H9 (cell line): ENCODE measurements around the gene VCAN. TPM values are rescaled to one million over a fixed set of nuclear protein-coding genes. Genes with fewer than 3 reads are reported as not detected.
A peak's percentile ranks its signal among the peaks of the same experiment; 100 is the strongest.

Experiments
- DNase-seq: peaks from one replicate; pipeline ENCODE4 v3.0.0-alpha.2; 2017
- H2AFZ ChIP-seq: one replicate; pipeline ENCODE4 v1.6.1; 2013; ENCODE audit warnings: mild to moderate bottlenecking, low read length, control low read depth, moderate library complexity
- H2AK5ac ChIP-seq: 2 replicates; pipeline ENCODE4 v1.6.1; 2013; ENCODE audit warnings: low read length, control low read depth, mixed read lengths; ENCODE audit not compliant: insufficient read length
- H2BK120ac ChIP-seq: one replicate; pipeline ENCODE4 v1.6.1; 2013; ENCODE audit warnings: low read depth, mild to moderate bottlenecking, low read length, control low read depth, inconsistent platforms; ENCODE audit not compliant: poor library complexity, severe bottlenecking
- H2BK12ac ChIP-seq: 2 replicates; pipeline ENCODE4 v1.6.1; 2013; ENCODE audit warnings: low read length, control low read depth, mixed read lengths, low read depth; ENCODE audit not compliant: insufficient read length
- H2BK15ac ChIP-seq: 2 replicates; pipeline ENCODE4 v1.6.1; 2013; ENCODE audit warnings: low read depth, low read length, control low read depth
- H2BK20ac ChIP-seq: one replicate; pipeline ENCODE4 v1.6.1; 2013; ENCODE audit warnings: low read depth, mild to moderate bottlenecking, low read length, control low read depth, inconsistent platforms; ENCODE audit not compliant: poor library complexity, severe bottlenecking
- H2BK5ac ChIP-seq: 2 replicates; pipeline ENCODE4 v1.6.1; 2013; ENCODE audit warnings: low read length, control low read depth, mixed read lengths; ENCODE audit not compliant: insufficient read length
- H3K14ac ChIP-seq: 2 replicates; pipeline ENCODE4 v1.6.1; 2013; ENCODE audit warnings: low read length, control low read depth; ENCODE audit not compliant: insufficient read depth
- H3K18ac ChIP-seq: 2 replicates; pipeline ENCODE4 v1.6.1; 2013; ENCODE audit warnings: low read depth, mild to moderate bottlenecking, mixed read lengths, low read length, control low read depth; ENCODE audit not compliant: insufficient read length
- H3K23ac ChIP-seq: 2 replicates; pipeline ENCODE4 v1.6.1; 2013; ENCODE audit warnings: low read length, control low read depth, mixed read lengths, low read depth; ENCODE audit not compliant: insufficient read length
- H3K23me2 ChIP-seq: 2 replicates; pipeline ENCODE4 v1.6.1; 2013; ENCODE audit warnings: low read depth, mild to moderate bottlenecking, mixed read lengths, low read length, control low read depth; ENCODE audit not compliant: insufficient read length, poor library complexity, severe bottlenecking
- H3K27ac ChIP-seq: 2 replicates; pipeline ENCODE4 v1.5.1; 2013; ENCODE audit warnings: low read length, control low read depth, mixed read lengths, low read depth; ENCODE audit not compliant: insufficient read length
- H3K27me3 ChIP-seq: 2 replicates; pipeline ENCODE4 v1.6.1; 2013; ENCODE audit warnings: low read length, control low read depth, inconsistent platforms; ENCODE audit not compliant: insufficient read depth
- H3K4ac ChIP-seq: 2 replicates; pipeline ENCODE4 v1.6.1; 2013; ENCODE audit warnings: low read depth, mild to moderate bottlenecking, control low read depth, inconsistent platforms, low read length, moderate library complexity
- H3K4me1 ChIP-seq: 2 replicates; pipeline ENCODE4 v1.6.1; 2013; ENCODE audit warnings: low read length, control low read depth, inconsistent platforms; ENCODE audit not compliant: insufficient read depth
- H3K4me2 ChIP-seq: 2 replicates; pipeline ENCODE4 v1.6.1; 2013; ENCODE audit warnings: low read length, control low read depth, mixed read lengths; ENCODE audit not compliant: insufficient read length, insufficient read depth
- H3K56ac ChIP-seq: 2 replicates; pipeline ENCODE4 v1.6.1; 2013; ENCODE audit warnings: low read depth, mild to moderate bottlenecking, mixed read lengths, low read length, control low read depth; ENCODE audit not compliant: insufficient read length
- H3K79me1 ChIP-seq: 2 replicates; pipeline ENCODE4 v1.6.1; 2013; ENCODE audit warnings: low read depth, mild to moderate bottlenecking, moderate library complexity, low read length, control low read depth, inconsistent platforms; ENCODE audit not compliant: insufficient read depth, poor library complexity, severe bottlenecking
- H3K79me2 ChIP-seq: 2 replicates; pipeline ENCODE4 v1.6.1; 2013; ENCODE audit warnings: low read length, control low read depth, inconsistent platforms; ENCODE audit not compliant: insufficient read depth
- H3K9ac ChIP-seq: 2 replicates; pipeline ENCODE4 v1.6.1; 2013; ENCODE audit warnings: low read length, control low read depth, mixed read lengths; ENCODE audit not compliant: insufficient read length; ENCODE audit errors: extremely low read depth
- H3K9me3 ChIP-seq: one replicate; pipeline ENCODE4 v1.6.1; 2013; ENCODE audit warnings: low read depth, low read length, inconsistent platforms; ENCODE audit not compliant: control insufficient read depth
- H3T11ph ChIP-seq: one replicate; pipeline ENCODE4 v1.6.1; 2013; ENCODE audit warnings: mild to moderate bottlenecking, low read length, control low read depth, inconsistent platforms
- H4K20me1 ChIP-seq: one replicate; pipeline ENCODE4 v1.6.1; 2013; ENCODE audit not compliant: control insufficient read depth, insufficient read length, insufficient read depth
- H4K5ac ChIP-seq: 2 replicates; pipeline ENCODE4 v1.6.1; 2013; ENCODE audit warnings: low read depth, mild to moderate bottlenecking, mixed read lengths, low read length, control low read depth; ENCODE audit not compliant: insufficient read length
- H4K8ac ChIP-seq: replicated peaks from 2 replicates; pipeline ENCODE4 v1.6.1; 2013; ENCODE audit warnings: low read length, control low read depth, mixed read lengths, low read depth; ENCODE audit not compliant: insufficient read length
- H4K91ac ChIP-seq: 2 replicates; pipeline ENCODE4 v1.6.1; 2013; ENCODE audit warnings: low read depth, mild to moderate bottlenecking, moderate library complexity, mixed read lengths, low read length, control low read depth; ENCODE audit not compliant: insufficient read length
- H3K27ac Mint-ChIP-seq, 3 experiments: 2 replicates in 2 of 3; 3 replicates in 1 of 3; pipeline ENCODE4 v1.8.0; 2020 to 2021; ENCODE audit warnings: mixed read lengths in 3 of 3, mild to moderate bottlenecking in 1 of 3, moderate library complexity in 1 of 3
- H3K27me3 Mint-ChIP-seq: 2 replicates; pipeline ENCODE4 v1.8.0; 2021; ENCODE audit warnings: low read depth, mild to moderate bottlenecking, moderate library complexity, mixed read lengths
- H3K36me3 Mint-ChIP-seq, 3 experiments: 2 replicates in 2 of 3; 3 replicates in 1 of 3; pipeline ENCODE4 v1.8.0; 2020 to 2021; ENCODE audit warnings: low read depth in 3 of 3, mixed read lengths in 3 of 3; ENCODE audit not compliant: insufficient read depth in 1 of 3
- H3K4me1 Mint-ChIP-seq, 2 experiments: 2 replicates each; pipeline ENCODE4 v1.8.0; 2020; ENCODE audit warnings: mixed read lengths in 2 of 2
- H3K4me3 Mint-ChIP-seq, 2 experiments: 2 replicates in 1 of 2; 3 replicates in 1 of 2; pipeline ENCODE4 v1.8.0; 2020 to 2021; ENCODE audit warnings: mild to moderate bottlenecking in 2 of 2, mixed read lengths in 2 of 2, moderate library complexity in 1 of 2
- H3K9me3 Mint-ChIP-seq, 2 experiments: 2 replicates in 1 of 2; 3 replicates in 1 of 2; pipeline ENCODE4 v1.8.0; 2020; ENCODE audit warnings: mild to moderate bottlenecking in 2 of 2, mixed read lengths in 2 of 2, moderate library complexity in 1 of 2
- WGBS: extraction: QIAGEN DNeasy Blood & Tissue Kit; methylation state at CpG from one replicate; pipeline ENCODE4 v1.1.7; 2013; ENCODE audit warnings: missing lambda C conversion rate, low lambda C conversion rate, mixed read lengths; ENCODE audit not compliant: insufficient read length; ENCODE audit errors: extremely low coverage; 5-methylcytosine and 5-hydroxymethylcytosine counted together
- total RNA-seq: library from RNA; stranded (reverse); gene quantifications from 2 replicates; pipeline ENCODE4 v1.2.1, GENCODE V29; 2021
- TF ChIP-seq, protein P1 (sequence below): fragments of 200-600 bp; sonication (generic); conservative IDR thresholded peaks from 3 replicates; pipeline ENCODE4 v1.8.0; 2021; ENCODE audit warnings: antibody characterized with exemption, mild to moderate bottlenecking

VCAN gene
- total RNA-seq, 1 experiment from 2014 or later: 278 TPM

DNA sequence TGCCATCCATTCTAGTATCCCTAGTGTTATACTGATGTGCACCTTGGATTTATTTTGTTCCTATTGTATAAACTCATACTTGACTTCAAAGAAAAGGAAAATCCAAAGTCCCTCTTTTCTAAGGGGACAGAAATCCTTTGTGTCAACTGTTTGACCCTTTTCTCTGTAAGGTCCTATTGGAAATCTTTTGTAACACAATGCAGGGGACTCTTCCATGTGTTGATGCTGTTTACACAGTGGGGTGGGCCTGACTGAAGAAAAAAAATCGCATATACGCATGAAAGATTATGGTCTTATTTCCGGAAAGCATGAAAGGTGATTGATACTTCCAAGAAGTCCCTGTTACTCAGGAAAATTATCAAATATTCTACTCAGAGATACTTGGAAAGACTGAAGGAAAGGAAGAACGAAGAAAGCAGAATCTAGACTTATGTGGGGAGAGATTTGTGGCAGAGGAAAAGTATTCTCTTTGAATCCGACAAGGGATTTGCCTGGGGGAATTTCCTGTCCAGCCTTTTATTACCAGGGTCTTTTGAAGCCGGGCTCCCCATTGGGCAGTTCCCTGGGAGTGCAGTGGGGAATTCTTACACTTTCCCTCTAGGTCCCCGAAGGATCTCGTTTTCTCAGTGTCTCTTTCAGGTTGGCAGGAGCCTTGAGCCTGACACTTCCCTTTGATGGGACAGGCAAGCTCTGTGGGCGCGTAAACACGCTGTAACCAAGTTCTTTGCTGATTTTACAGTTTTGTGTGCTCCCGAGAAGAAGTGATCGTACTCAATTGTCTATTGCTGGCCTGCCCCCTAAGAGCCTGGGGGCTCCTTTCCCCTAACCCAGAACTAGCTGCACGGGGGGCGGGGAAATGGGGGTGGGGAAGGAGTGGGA, 779 bp upstream of the VCAN start:
- no peak overlapping the region for H2BK120ac ChIP-seq
- Mint-ChIP-seq H3K4me1 (peaks cover 57 to 71% of the 10 kb centered on the region in 2 experiments), H3K4me3 (peak overlapping the region; percentile 92 to 93), H3K27ac (peak overlapping the region; percentile 40 to 99 (median 90); a peak in 6 of 7 replicates), H3K27me3 (no peaks in the 10 kb centered on the region), H3K9me3 (no peaks in the 10 kb centered on the region; a peak in 2 of 5 replicates), H3K36me3 (peaks cover 0 to 8% (median 0%) of the 10 kb centered on the region in 3 experiments; a peak in 4 of 7 replicates)
- no peak overlapping the region for H3K56ac ChIP-seq
- H2BK12ac ChIP-seq: no peak overlapping the region
- H2BK5ac ChIP-seq: no peak overlapping the region
- H3K23ac ChIP-seq: no peak overlapping the region
- no peak overlapping the region for H3T11ph ChIP-seq
- peak overlapping the region; percentile 37 for H2AFZ ChIP-seq
- H3K18ac ChIP-seq: no peak overlapping the region
- no CpG with 5 or more reads among the region's 15 CpGs for WGBS
- peak overlapping the region; percentile 55 for H3K4me2 ChIP-seq
- H2BK20ac ChIP-seq: no peak overlapping the region
- H3K79me2 ChIP-seq: peaks cover 4% of the 10 kb centered on the region; the same call in 1 of the 2 replicates
- no peaks in the 10 kb centered on the region for H3K9me3 ChIP-seq
- H4K91ac ChIP-seq: no peak overlapping the region
- H3K79me1 ChIP-seq: no peaks in the 10 kb centered on the region
- no peak overlapping the region for H4K5ac ChIP-seq
- H3K9ac ChIP-seq: peak overlapping the region; percentile 73
- no peak overlapping the region for H4K8ac ChIP-seq
- no peak overlapping the region for H3K14ac ChIP-seq
- peaks cover 36% of the 10 kb centered on the region for H3K23me2 ChIP-seq
- H3K4ac ChIP-seq: no peak overlapping the region
- H2AK5ac ChIP-seq: no peak overlapping the region
- peaks cover 4% of the 10 kb centered on the region; the same call in 1 of the 2 replicates for H3K4me1 ChIP-seq
- TF ChIP-seq, protein P1, sequence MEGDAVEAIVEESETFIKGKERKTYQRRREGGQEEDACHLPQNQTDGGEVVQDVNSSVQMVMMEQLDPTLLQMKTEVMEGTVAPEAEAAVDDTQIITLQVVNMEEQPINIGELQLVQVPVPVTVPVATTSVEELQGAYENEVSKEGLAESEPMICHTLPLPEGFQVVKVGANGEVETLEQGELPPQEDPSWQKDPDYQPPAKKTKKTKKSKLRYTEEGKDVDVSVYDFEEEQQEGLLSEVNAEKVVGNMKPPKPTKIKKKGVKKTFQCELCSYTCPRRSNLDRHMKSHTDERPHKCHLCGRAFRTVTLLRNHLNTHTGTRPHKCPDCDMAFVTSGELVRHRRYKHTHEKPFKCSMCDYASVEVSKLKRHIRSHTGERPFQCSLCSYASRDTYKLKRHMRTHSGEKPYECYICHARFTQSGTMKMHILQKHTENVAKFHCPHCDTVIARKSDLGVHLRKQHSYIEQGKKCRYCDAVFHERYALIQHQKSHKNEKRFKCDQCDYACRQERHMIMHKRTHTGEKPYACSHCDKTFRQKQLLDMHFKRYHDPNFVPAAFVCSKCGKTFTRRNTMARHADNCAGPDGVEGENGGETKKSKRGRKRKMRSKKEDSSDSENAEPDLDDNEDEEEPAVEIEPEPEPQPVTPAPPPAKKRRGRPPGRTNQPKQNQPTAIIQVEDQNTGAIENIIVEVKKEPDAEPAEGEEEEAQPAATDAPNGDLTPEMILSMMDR: no peak
- H4K20me1 ChIP-seq: no peaks in the 10 kb centered on the region
- no peaks in the 10 kb centered on the region for H3K27me3 ChIP-seq
- no peak overlapping the region for H3K27ac ChIP-seq
- DNase-seq: no peak
- H2BK15ac ChIP-seq: no peak overlapping the region
